Endometrial microvascular endothelial cells (primary cell): Measurements from ENCODE around the gene RPL6. TPM values are rescaled to one million over a fixed set of nuclear protein-coding genes. Genes with fewer than 3 reads are reported as not detected.
"Not testable (repeated sequence)": the region's sequence is repeated elsewhere in the genome, so short reads cannot be mapped to it uniquely, and the experiment has no call there.

Source experiments
- in situ Hi-C: cut with HindIII; loops from 2 replicates; pipeline ENCODE4 v1.10.0; 2017; ENCODE audit warnings: low sequenced_read_pairs, low pct_unique_long_range_greater_than_20kb; ENCODE audit errors: inconsistent ontology term
- total RNA-seq: library from RNA; depleted of rRNA; stranded (reverse); fragments of >200 nt; gene quantifications from one replicate; pipeline ENCODE4 v1.2.3, GENCODE V29; 2015; ENCODE audit errors: inconsistent ontology term

Gene RPL6
- total RNA-seq, 1 donor from 2014 or later = 1,723 TPM

GRCh38 chr12:112421363-112421762 is 12.0 kb upstream of the RPL6 start:
- in situ Hi-C loops = no loop called here

- in situ Hi-C loops = no loop called here
Observed at GRCh38 chr12:112420740-112421139, 11.3 kb upstream of the RPL6 start.

GRCh38 chr12:112419297-112420133 is 10.1 kb upstream of the RPL6 start:
- in situ Hi-C loops = no loop called here

- in situ Hi-C loops = no loop called here
Observed at GRCh38 chr12:112418608-112419296, 9.3 kb upstream of the RPL6 start, which contains the start of gene PTPN11. TSS of gene PTPN11 (plus strand) at chr12:112418947. CDS start at chr12:112419112, 165 bp downstream.

- in situ Hi-C loops = no loop called here
Observed at GRCh38 chr12:112418273-112418607, 8.8 kb upstream of the RPL6 start.

- in situ Hi-C loops = not testable (repeated sequence)
Observed at GRCh38 chr12:112415457-112415856, 6.1 kb upstream of the RPL6 start.

- in situ Hi-C loops = no loop called here
Observed at GRCh38 chr12:112413855-112414625, 4.6 kb upstream of the RPL6 start.

- in situ Hi-C loops = no loop called here
Observed at GRCh38 chr12:112409906-112410244, 470 bp upstream of the RPL6 start.

GRCh38 chr12:112408621-112409020 is 784 bp downstream of the RPL6 start:
- in situ Hi-C loops = no loop called here

GRCh38 chr12:112407683-112408082 is 1.7 kb downstream of the RPL6 start:
- in situ Hi-C loops = not testable (repeated sequence)

GRCh38 chr12:112406519-112407488 is 2.6 kb downstream of the RPL6 start:
- in situ Hi-C loops = no loop called here

- in situ Hi-C loops = no loop called here
Observed at GRCh38 chr12:112401903-112402498, 7.4 kb downstream of the RPL6 start.

- in situ Hi-C loops = no loop called here
Observed at GRCh38 chr12:112401054-112401453, 8.4 kb downstream of the RPL6 start.

GRCh38 chr12:112393328-112393727 is 16.1 kb downstream of the RPL6 start:
- in situ Hi-C loops = no loop called here

GRCh38 chr12:112389922-112390654 is 19.3 kb downstream of the RPL6 start:
- in situ Hi-C loops = not testable (repeated sequence)

GRCh38 chr12:112389228-112389627 is 20.2 kb downstream of the RPL6 start:
- in situ Hi-C loops = no loop called here

GRCh38 chr12:112386726-112387125 is 22.7 kb downstream of the RPL6 start:
- in situ Hi-C loops = no loop called here

GRCh38 chr12:112382866-112383265 is 26.5 kb downstream of the RPL6 start:
- in situ Hi-C loops = no loop called here
